NCI-H1694 (cell line): ENCODE data around the gene IL17RC.
A peak's percentile ranks its signal among the peaks of the same experiment; 100 is the strongest.

ENCODE experiments used
- DNase-seq: peaks from one replicate; lab custom pipeline; 2025; lab: John Stamatoyannopoulos, UW

The IL17RC gene

GRCh38 chr3:9946112-9947024 lies 29.5 kb downstream of the IL17RC start:
- DNase-seq = peak; percentile 19

- DNase-seq = no peak
These were observed 30.4 kb downstream of the IL17RC start for GRCh38 chr3:9947025-9947995.

GRCh38 chr3:9948586-9948985 lies 31.7 kb downstream of the IL17RC start:
- DNase-seq = no peak

- DNase-seq = no peak
These were observed 32.2 kb downstream of the IL17RC start for GRCh38 chr3:9949115-9949514.

GRCh38 chr3:9949626-9950025 lies 32.7 kb downstream of the IL17RC start:
- DNase-seq = no peak

- DNase-seq = no peak
These were observed 34.2 kb downstream of the IL17RC start for GRCh38 chr3:9951126-9951525.

GRCh38 chr3:9951598-9951961 lies 34.7 kb downstream of the IL17RC start:
- DNase-seq = no peak

- no peak for DNase-seq
These were observed 35.3 kb downstream of the IL17RC start, which contains the start of gene PRRT3 for GRCh38 chr3:9951962-9952805. TSS of gene PRRT3 (minus strand) at chr3:9952408. CDS start at chr3:9950115, 2,293 bp downstream.

- DNase-seq = no peak
These were observed 38.2 kb downstream of the IL17RC start for GRCh38 chr3:9955067-9955502.

- no peak for DNase-seq
These were observed 38.9 kb downstream of the IL17RC start for GRCh38 chr3:9955611-9956352.

GRCh38 chr3:9957214-9957613 lies 40.3 kb downstream of the IL17RC start:
- DNase-seq = no peak

GRCh38 chr3:9965200-9965875 lies 48.4 kb downstream of the IL17RC start:
- no peak for DNase-seq

GRCh38 chr3:9966841-9967240 lies 49.9 kb downstream of the IL17RC start:
- DNase-seq = no peak

GRCh38 chr3:9969632-9970019 lies 52.7 kb downstream of the IL17RC start:
- DNase-seq = no peak

- DNase-seq = no peak
These were observed 53.2 kb downstream of the IL17RC start for GRCh38 chr3:9970020-9970652.

- DNase-seq = no peak
These were observed 60.1 kb downstream of the IL17RC start for GRCh38 chr3:9976721-9977709.

- DNase-seq = no peak
These were observed 61.9 kb downstream of the IL17RC start for GRCh38 chr3:9978710-9979305.

- DNase-seq = no peak
These were observed 63.4 kb downstream of the IL17RC start for GRCh38 chr3:9980251-9980650.
